GM10248 (cell line): Measurements from ENCODE around the gene KANSL1.
"Not testable (repeated sequence)": the region's sequence is repeated elsewhere in the genome, so short reads cannot be mapped to it uniquely, and the experiment has no call there.

ENCODE experiments used
- CTCF ChIA-PET: fragments of 300-600 bp; sonication (Branson Sonifier 250); formaldehyde crosslinking; extraction: SDS; loops from one replicate; lab custom pipeline; 2021; ENCODE audit warnings: antibody characterized with exemption; lab: Yijun Ruan, JAX
- POLR2A ChIA-PET: fragments of 350-650 bp; sonication (Branson Sonifier 250); formaldehyde crosslinking; extraction: SDS; loops from one replicate; lab custom pipeline; 2020; ENCODE audit warnings: antibody characterized with exemption; lab: Yijun Ruan, JAX
- DNase-seq: peaks from one replicate; pipeline ENCODE4 v3.0.0; 2012; ENCODE audit errors: extremely low spot score
- CTCF ChIP-seq: IDR thresholded peaks from 2 replicates; pipeline ENCODE4 v1.5.1; 2012; ENCODE audit warnings: mild to moderate bottlenecking, low read depth; ENCODE audit errors: extremely low read depth, missing control alignments, control extremely low read depth

KANSL1 gene

GRCh38 chr17:46110219-46110618, 83.0 kb downstream of the KANSL1 start:
- DNase-seq, result no peak
- POLR2A ChIA-PET, result no interaction called here
- CTCF ChIA-PET, result interaction anchor here (0.6 to 0.8 kb wide), 2 partner anchors 10 to 103 kb away, joined by 3 read pairs; no protein-coding TSS in a partner anchor
- TF ChIP-seq CTCF, result no peak

- no peak for TF ChIP-seq CTCF
- POLR2A ChIA-PET, result no interaction called here
Measured at GRCh38 chr17:46109603-46110189, 83.5 kb downstream of the KANSL1 start.

GRCh38 chr17:46108550-46109110, 84.6 kb downstream of the KANSL1 start:
- DNase-seq, result no peak
- no peak for TF ChIP-seq CTCF
- POLR2A ChIA-PET, result no interaction called here
- CTCF ChIA-PET, result interaction anchor here (0.6 to 1.8 kb wide), 3 partner anchors 9 to 64 kb away, joined by 3 to 11 read pairs (median 4); no protein-coding TSS in a partner anchor

More at GRCh38 chr17:46109603-46110189, 83.5 kb downstream of the KANSL1 start:
- no peak for DNase-seq
- CTCF ChIA-PET, result interaction anchor here (0.6 to 1.8 kb wide), 3 partner anchors 9 to 103 kb away, joined by 3 to 11 read pairs (median 3); no protein-coding TSS in a partner anchor

- ChIA-PET CTCF (interaction anchor here (1.3 to 1.8 kb wide), 3 partner anchors 12 to 64 kb away, joined by 3 to 11 read pairs (median 4); no protein-coding TSS in a partner anchor), POLR2A (no interaction called here)
- TF ChIP-seq CTCF, result no peak
- DNase-seq, result no peak
Measured at GRCh38 chr17:46108120-46108519, 85.1 kb downstream of the KANSL1 start.

- POLR2A ChIA-PET, result no interaction called here
- TF ChIP-seq CTCF, result no peak
- CTCF ChIA-PET, result interaction anchor here (1.6 kb wide), 1 partner anchor 18 kb away, joined by 3 read pairs; no protein-coding TSS in a partner anchor
- no peak for DNase-seq
Measured at GRCh38 chr17:46106966-46107644, 86.1 kb downstream of the KANSL1 start.

- DNase-seq, POLR2A ChIA-PET: not testable (repeated sequence)
- CTCF ChIA-PET, result interaction anchor here (1.0 kb wide), 1 partner anchor 9 kb away, joined by 3 read pairs; no protein-coding TSS in a partner anchor
Measured at GRCh38 chr17:46102806-46103205, 90.4 kb downstream of the KANSL1 start.

GRCh38 chr17:46101785-46102617, 91.2 kb downstream of the KANSL1 start:
- POLR2A ChIA-PET, DNase-seq: not testable (repeated sequence)
- CTCF ChIA-PET, result interaction anchor here (2.1 kb wide), 1 partner anchor 91 kb away, joined by 5 read pairs; the partner anchor contains the start of gene KANSL1
